Forelimb muscle (tissue), 1 donor: Measurements from ENCODE around the gene KMT2D. TPM values are rescaled to one million over a fixed set of nuclear protein-coding genes. Genes with fewer than 3 reads are reported as not detected.

Experiments used
- DNase-seq: peaks from one replicate; pipeline ENCODE4 v3.0.0-alpha.2; 2013; ENCODE audit warnings: low read depth
- polyA plus RNA-seq: library from polyadenylated mRNA; unstranded; fragments of 120-200 nt; gene quantifications from one replicate; pipeline ENCODE4 v1.2.1, GENCODE V29; 2013; ENCODE audit not compliant: insufficient read length

The KMT2D gene
- polyA plus RNA-seq, 1 donor: 40.0 TPM

DNA sequence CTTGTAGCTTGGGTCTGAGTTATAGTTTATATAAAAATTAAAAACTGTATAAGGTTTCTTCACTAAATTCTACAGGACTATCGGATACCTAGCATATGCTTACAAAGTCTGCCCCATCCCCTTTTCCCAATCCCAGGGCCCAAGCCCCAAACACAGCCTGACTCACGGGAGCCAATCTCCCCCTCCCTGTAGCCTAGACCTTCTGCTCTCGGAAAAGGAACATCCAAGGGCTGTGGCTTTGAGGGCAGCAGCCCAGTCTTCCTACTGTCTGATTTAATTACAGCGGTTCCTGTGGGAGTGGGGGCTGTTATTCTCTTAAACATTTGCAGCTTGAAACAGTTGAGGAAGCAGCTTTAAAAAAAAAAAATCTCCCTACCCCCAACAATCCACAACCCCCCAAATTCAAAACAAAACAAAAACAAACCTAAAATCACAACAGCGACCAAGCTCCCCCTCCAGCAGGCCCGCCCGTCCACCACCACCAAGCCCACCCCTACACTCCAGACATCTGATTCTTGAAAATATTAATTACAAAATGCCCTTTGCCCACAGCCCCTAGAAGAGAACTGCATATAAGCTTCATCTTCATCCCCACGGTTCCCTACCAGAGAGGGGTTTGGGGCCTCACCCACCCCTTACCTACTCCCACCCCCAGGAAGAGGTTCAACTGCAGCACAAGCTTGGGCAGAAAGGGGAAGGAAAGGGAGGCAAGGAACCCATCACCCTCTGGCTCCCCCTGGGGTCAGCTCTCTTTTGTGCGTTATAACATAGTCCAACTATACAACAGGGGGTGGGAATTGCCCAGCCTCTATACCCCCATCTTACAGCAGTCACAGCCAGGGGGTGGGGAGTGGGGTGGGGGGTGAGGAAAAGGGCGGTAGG lies 40.9 kb downstream of the KMT2D start:
- DNase-seq: no peak

- no peak for DNase-seq
Measured at GRCh38 chr12:49019120-49019430, 41.5 kb downstream of the KMT2D start.

DNA sequence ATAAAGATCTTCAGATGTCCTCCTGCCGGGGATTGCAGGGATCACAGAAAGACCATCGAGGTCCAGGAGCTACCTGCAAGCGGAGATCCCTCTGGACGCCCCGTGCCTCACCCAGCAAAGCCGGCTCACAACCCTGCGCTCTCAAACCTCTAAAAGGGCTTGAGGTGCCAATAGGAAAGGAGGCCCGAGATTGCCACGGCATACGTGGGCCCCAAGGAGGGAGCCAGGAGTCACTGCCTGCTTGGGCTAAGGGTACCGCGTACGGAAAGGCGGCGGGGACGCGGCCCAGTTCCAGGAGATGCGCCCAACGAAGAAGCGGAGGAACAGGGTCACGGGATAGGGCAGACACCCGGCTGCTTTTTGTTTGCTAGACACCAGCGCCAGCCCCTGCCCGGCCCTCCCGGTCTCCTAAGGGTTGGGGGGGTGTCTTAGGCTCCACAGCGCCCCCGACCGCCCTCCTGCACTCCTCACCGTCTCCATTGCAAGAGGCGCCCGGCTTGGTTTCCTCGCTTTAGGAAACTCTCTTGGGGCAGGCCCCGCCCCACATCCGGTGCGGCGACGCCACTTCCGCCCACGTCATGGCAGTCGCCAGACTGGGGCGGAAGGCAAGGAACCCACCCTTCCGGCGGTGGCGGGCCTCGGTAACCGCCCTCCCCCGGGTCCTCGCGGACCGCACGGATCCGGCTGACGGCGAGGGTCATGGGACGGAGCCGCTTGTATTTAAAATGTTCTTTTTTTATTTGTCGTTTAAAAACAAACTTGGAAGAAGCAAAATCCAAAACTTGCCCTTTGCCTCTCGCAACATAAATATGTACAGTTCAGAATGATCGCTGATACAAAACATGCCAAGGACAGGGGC lies 42.1 kb downstream of the KMT2D start, which contains the start of gene PRKAG1:
Gene PRKAG1 (minus strand): TSS at position 516 of the 859 bp plus-strand sequence. CDS start 36 bp downstream, at position 480.
- peak; percentile 90 for DNase-seq

GRCh38 chr12:49017891-49018260 lies 42.7 kb downstream of the KMT2D start:
- DNase-seq: no peak

GRCh38 chr12:49015196-49015595 lies 45.4 kb downstream of the KMT2D start:
- no peak for DNase-seq

- DNase-seq: no peak
Measured at GRCh38 chr12:49014547-49014946, 46.0 kb downstream of the KMT2D start.

DNA sequence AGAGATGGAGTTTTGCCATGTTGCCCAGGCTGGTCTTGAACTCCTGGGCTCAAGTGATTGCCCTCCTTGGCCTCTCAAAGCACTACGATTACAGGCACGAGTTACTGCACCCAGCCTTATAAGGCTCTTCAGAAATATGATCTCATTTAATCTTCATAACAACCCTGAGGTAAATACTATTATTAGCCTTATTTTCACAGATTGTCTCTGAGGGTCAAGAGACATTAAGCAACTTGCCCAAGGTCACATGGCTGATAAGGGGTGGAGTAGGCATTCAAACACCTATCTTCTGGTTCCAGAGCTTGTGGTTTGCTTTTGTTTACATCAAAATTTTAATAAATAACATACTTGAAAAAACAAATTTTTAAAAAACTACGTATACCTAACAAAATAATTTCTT lies 47.2 kb downstream of the KMT2D start:
- no peak for DNase-seq

DNA sequence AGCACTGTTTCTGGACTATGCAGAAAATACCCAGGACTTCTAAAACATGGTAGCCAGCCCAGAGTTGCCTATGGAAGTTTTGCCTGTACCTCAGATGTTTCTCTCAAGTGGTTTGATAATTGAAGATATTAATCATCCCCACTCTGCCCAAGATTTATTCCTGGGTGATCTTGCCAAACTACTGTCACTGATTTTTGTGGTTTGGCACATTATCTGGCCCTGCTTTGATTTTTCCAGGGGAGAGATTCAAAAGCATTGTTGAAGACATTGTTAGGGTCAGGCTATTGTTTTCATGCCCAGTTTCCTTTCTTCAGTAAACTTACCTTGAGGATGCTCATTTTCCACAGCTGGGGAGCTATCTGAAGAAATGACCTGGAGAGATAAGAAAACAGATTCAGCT lies 47.9 kb downstream of the KMT2D start:
- DNase-seq: no peak

Other genes with a start within 250 kb of the KMT2D start
- 13.8 TPM for gene CACNB3, start 242.3 kb downstream of the KMT2D start, polyA plus RNA-seq
- 67.3 TPM for gene DDX23, start 208.6 kb downstream of the KMT2D start, polyA plus RNA-seq
- 0.38 TPM for gene RND1, start 194.9 kb downstream of the KMT2D start, polyA plus RNA-seq
- 19.7 TPM for gene FKBP11, start 135.3 kb downstream of the KMT2D start, polyA plus RNA-seq
- gene ARF3, start 103.3 kb downstream of the KMT2D start, polyA plus RNA-seq: 42.5 TPM
- 0.77 TPM for gene WNT10B, start 89.1 kb downstream of the KMT2D start, polyA plus RNA-seq
- not detected for gene WNT1, start 82.5 kb downstream of the KMT2D start, polyA plus RNA-seq
- gene DDN, start 61.4 kb downstream of the KMT2D start, polyA plus RNA-seq: 33.6 TPM
- 60.2 TPM for gene PRKAG1, start 42.0 kb downstream of the KMT2D start, polyA plus RNA-seq
- gene RHEBL1, start 9.2 kb upstream of the KMT2D start, polyA plus RNA-seq: 1.6 TPM
- 0.82 TPM for gene DHH, start 34.0 kb upstream of the KMT2D start, polyA plus RNA-seq
- 43.8 TPM for gene LMBR1L, start 50.1 kb upstream of the KMT2D start, polyA plus RNA-seq
- gene TUBA1B, start 70.6 kb upstream of the KMT2D start, polyA plus RNA-seq: 831 TPM
- gene TUBA1A, start 128.3 kb upstream of the KMT2D start, polyA plus RNA-seq: 603 TPM
- 52.3 TPM for gene TUBA1C, start 204.3 kb upstream of the KMT2D start, polyA plus RNA-seq
- 1.7 TPM for gene PRPH, start 234.4 kb upstream of the KMT2D start, polyA plus RNA-seq